Glutamatergic neuron (in vitro differentiated cells): ENCODE results near the gene SLITRK3. TPM values are rescaled to one million over a fixed set of nuclear protein-coding genes. Genes with fewer than 3 reads are reported as not detected.
A peak's percentile ranks its signal among the peaks of the same experiment; 100 is the strongest.

Experiments
- DNase-seq: peaks from one replicate; pipeline ENCODE4 v3.0.0; 2022
- H3K27ac Mint-ChIP-seq: one replicate; pipeline ENCODE4 v1.8.0; 2020; ENCODE audit warnings: mild to moderate bottlenecking, mixed read lengths, inconsistent platforms; ENCODE audit not compliant: unreplicated experiment
- H3K27me3 Mint-ChIP-seq: one replicate; pipeline ENCODE4 v1.8.0; 2020; ENCODE audit warnings: mild to moderate bottlenecking, moderate library complexity, mixed read lengths, inconsistent platforms; ENCODE audit not compliant: unreplicated experiment
- H3K36me3 Mint-ChIP-seq: one replicate; pipeline ENCODE4 v1.8.0; 2020; ENCODE audit warnings: mild to moderate bottlenecking, mixed read lengths, inconsistent platforms; ENCODE audit not compliant: unreplicated experiment
- H3K4me1 Mint-ChIP-seq: one replicate; pipeline ENCODE4 v1.8.0; 2020; ENCODE audit warnings: mild to moderate bottlenecking, low read depth, mixed read lengths, inconsistent platforms; ENCODE audit not compliant: unreplicated experiment
- H3K4me3 Mint-ChIP-seq: one replicate; pipeline ENCODE4 v1.8.0; 2020; ENCODE audit warnings: mild to moderate bottlenecking, mixed read lengths, inconsistent platforms; ENCODE audit not compliant: unreplicated experiment
- H3K9me3 Mint-ChIP-seq: one replicate; pipeline ENCODE4 v1.8.0; 2020; ENCODE audit warnings: mild to moderate bottlenecking, moderate library complexity, mixed read lengths, inconsistent platforms; ENCODE audit not compliant: unreplicated experiment
- total RNA-seq: library from RNA; stranded (reverse); fragmentation: NEBNext Ultra II Directional; extraction: Animal tissue kit (Norgen Biotek cat#: 25700); gene quantifications from one replicate; pipeline ENCODE4 v1.2.1, GENCODE V29; 2021; ENCODE audit not compliant: unreplicated experiment
- TF ChIP-seq, protein P1 (sequence below): fragments of 200-600 bp; sonication (generic); IDR thresholded peaks from one replicate; pipeline ENCODE4 v1.5.0; 2021; ENCODE audit not compliant: partially characterized antibody, unreplicated experiment

The SLITRK3 gene
- total RNA-seq, 1 donor from 2014 or later, result not detected

DNA sequence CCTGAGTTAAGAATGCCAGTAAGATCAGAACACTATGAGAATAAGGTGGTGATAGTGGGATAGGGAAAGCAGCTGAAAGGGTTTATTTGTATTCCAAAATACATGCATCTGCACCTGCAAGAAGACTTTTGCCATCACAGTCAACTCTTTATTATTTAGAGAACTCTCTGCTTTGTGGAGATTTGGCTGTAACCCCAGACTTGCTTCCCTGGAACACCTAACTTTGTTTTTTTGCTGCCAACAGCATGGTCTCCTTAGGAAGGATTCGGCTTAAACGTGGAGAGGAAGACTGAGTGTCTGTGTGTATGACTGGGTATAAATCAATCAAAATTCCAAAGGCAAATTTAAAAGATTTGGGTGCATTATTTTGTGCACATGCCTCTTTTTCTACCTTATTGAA, 21.6 kb upstream of the SLITRK3 start:
- no peak for DNase-seq

DNA sequence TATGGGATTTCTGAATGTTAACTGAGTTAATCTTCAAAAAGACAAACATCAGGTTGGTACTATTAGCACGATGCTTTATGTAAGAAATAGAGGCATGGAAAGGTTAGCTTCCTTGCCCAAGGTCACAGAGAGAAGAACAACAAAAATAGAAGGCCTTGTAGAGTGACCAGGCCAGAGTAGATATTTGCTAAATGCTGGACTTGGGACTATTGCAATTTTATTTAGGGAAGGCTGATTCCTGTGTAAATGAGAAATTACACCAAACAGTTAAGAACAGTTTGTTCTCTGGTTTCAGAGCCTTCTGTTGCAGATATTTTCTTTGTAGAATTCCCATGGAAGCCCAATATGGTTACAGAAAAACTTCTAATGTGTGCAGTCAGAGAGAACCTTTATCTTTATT, 16.4 kb upstream of the SLITRK3 start:
- no peaks in the 10 kb centered on the region for H3K4me1 Mint-ChIP-seq
- H3K27ac Mint-ChIP-seq, result no peak overlapping the region

More for the DNA sequence above, 21.6 kb upstream of the SLITRK3 start:
- Mint-ChIP-seq H3K9me3 (no peaks in the 10 kb centered on the region), H3K36me3 (no peaks in the 10 kb centered on the region), H3K27me3 (no peaks in the 10 kb centered on the region), H3K27ac (no peak overlapping the region), H3K4me1 (no peaks in the 10 kb centered on the region), H3K4me3 (no peak overlapping the region)
- TF ChIP-seq, protein P1, sequence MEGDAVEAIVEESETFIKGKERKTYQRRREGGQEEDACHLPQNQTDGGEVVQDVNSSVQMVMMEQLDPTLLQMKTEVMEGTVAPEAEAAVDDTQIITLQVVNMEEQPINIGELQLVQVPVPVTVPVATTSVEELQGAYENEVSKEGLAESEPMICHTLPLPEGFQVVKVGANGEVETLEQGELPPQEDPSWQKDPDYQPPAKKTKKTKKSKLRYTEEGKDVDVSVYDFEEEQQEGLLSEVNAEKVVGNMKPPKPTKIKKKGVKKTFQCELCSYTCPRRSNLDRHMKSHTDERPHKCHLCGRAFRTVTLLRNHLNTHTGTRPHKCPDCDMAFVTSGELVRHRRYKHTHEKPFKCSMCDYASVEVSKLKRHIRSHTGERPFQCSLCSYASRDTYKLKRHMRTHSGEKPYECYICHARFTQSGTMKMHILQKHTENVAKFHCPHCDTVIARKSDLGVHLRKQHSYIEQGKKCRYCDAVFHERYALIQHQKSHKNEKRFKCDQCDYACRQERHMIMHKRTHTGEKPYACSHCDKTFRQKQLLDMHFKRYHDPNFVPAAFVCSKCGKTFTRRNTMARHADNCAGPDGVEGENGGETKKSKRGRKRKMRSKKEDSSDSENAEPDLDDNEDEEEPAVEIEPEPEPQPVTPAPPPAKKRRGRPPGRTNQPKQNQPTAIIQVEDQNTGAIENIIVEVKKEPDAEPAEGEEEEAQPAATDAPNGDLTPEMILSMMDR, result no peak

DNA sequence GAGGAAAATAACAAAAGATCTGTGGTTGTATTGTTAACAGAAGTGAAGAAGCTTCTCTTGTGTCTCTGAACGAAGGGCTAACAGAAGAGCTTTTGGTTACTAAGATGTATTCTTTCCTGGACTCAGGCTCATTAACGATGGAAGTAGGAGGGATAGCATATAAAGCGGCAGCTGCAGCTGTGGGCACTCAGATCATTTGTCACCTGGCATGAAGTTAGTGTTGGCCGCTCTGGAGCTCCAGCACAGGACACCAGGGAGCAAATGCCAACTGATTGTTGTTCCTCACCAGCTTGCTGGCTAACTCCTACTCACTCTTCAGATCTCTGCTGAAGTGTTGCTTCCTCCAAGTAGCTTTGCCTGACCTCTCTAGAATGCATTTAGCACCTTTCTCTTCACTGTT, 15.5 kb upstream of the SLITRK3 start:
- no peaks in the 10 kb centered on the region for H3K36me3 Mint-ChIP-seq
- no peak overlapping the region for H3K4me3 Mint-ChIP-seq
- no peaks in the 10 kb centered on the region for H3K9me3 Mint-ChIP-seq
- no peak for DNase-seq
- no peak overlapping the region for H3K27ac Mint-ChIP-seq
- H3K4me1 Mint-ChIP-seq, result no peaks in the 10 kb centered on the region
- H3K27me3 Mint-ChIP-seq, result no peaks in the 10 kb centered on the region
- TF ChIP-seq, protein P1, result no peak

More for the DNA sequence above, 16.4 kb upstream of the SLITRK3 start:
- Mint-ChIP-seq H3K9me3 (no peaks in the 10 kb centered on the region), H3K27me3 (no peaks in the 10 kb centered on the region), H3K36me3 (no peaks in the 10 kb centered on the region), H3K4me3 (no peak overlapping the region)
- TF ChIP-seq, protein P1, result no peak
- DNase-seq, result no peak

DNA sequence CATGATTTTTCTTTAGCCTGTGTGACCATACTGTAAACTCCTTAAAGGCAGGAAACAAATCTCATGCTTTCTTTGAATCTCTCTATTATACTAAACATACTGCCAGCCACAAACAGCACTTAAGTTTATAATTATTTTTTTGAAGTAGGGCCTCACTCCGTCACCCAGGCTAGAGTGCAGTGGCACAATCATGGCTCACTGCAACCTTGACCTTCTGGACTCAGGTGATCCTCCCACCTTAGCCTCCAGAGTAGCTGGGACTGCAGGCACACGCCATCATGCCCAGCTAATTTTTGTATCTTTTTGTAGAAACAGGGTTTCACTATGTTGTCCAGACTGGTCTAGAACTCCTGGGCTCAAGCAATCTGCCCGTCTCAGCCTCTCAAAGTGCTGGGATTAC, 14.5 kb upstream of the SLITRK3 start:
- Mint-ChIP-seq H3K4me1 (no peaks in the 10 kb centered on the region), H3K27me3 (no peaks in the 10 kb centered on the region), H3K9me3 (no peaks in the 10 kb centered on the region), H3K36me3 (no peaks in the 10 kb centered on the region), H3K4me3 (no peak overlapping the region), H3K27ac (no peak overlapping the region)
- DNase-seq, result no peak
- TF ChIP-seq, protein P1, result no peak

DNA sequence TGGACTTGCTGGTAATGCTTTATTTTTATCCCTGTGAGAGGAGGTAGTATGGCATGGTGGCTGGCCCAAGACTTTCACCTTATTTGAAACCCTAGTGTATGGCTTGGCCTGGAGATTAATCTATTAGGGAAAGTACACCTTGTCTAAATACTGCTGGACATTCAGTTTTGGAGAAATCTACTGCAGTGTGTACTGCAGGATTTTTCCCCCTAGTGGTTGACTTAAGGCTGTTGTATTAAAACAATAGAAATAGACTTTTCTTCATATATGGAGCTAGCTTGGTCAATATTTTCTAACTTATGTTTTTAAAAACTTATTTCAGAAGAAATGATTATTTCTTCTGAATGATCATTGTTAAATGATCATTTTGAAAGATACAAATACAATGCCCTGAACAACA, 13.9 kb upstream of the SLITRK3 start:
- no peak for DNase-seq
- H3K36me3 Mint-ChIP-seq, result no peaks in the 10 kb centered on the region
- H3K4me3 Mint-ChIP-seq, result no peak overlapping the region
- no peak overlapping the region for H3K27ac Mint-ChIP-seq
- H3K9me3 Mint-ChIP-seq, result no peaks in the 10 kb centered on the region
- H3K27me3 Mint-ChIP-seq, result no peaks in the 10 kb centered on the region
- TF ChIP-seq, protein P1, result peak; percentile 71
- no peaks in the 10 kb centered on the region for H3K4me1 Mint-ChIP-seq
